Activated CD8-positive, alpha-beta T cell treated with anti-CD3 and anti-CD28 coated beads for 36 hours (primary cell): Measurements from ENCODE around the gene SECTM1. TPM values are rescaled to one million over a fixed set of nuclear protein-coding genes. Genes with fewer than 3 reads are reported as not detected.
A peak's percentile ranks its signal among the peaks of the same experiment; 100 is the strongest.

ENCODE experiments used
- ATAC-seq: fragments of 200-7000 bp; cut with Tn5 transposase; one replicate; pipeline ENCODE4 v1.10.0; 2021; ENCODE audit warnings: mild to moderate bottlenecking, moderate library complexity
- CTCF ChIA-PET: fragments of 350-600 bp; sonication (Branson Sonifier 250); formaldehyde crosslinking; loops from one replicate; lab custom pipeline; 2021; ENCODE audit warnings: antibody characterized with exemption; lab: Charles Lee
- POLR2A ChIA-PET: fragments of 350-600 bp; sonication (Branson Sonifier 250); formaldehyde crosslinking; loops from one replicate; lab custom pipeline; 2021; ENCODE audit warnings: antibody characterized with exemption; lab: Charles Lee
- DNase-seq: peaks from one replicate; pipeline ENCODE4 v3.0.0-alpha.2; 2020
- H3K27ac Mint-ChIP-seq: one replicate; pipeline ENCODE4 v1.8.0; 2021; ENCODE audit warnings: mild to moderate bottlenecking, mixed read lengths
- H3K27me3 Mint-ChIP-seq: one replicate; pipeline ENCODE4 v1.8.0; 2021; ENCODE audit warnings: mixed read lengths
- H3K36me3 Mint-ChIP-seq: one replicate; pipeline ENCODE4 v1.8.0; 2021; ENCODE audit warnings: low read depth, mixed read lengths
- H3K4me1 Mint-ChIP-seq: one replicate; pipeline ENCODE4 v1.8.0; 2021; ENCODE audit warnings: low read depth, mixed read lengths
- H3K4me3 Mint-ChIP-seq: one replicate; pipeline ENCODE4 v1.8.0; 2021; ENCODE audit warnings: mild to moderate bottlenecking, moderate library complexity, mixed read lengths
- H3K9me3 Mint-ChIP-seq: one replicate; pipeline ENCODE4 v1.8.0; 2021; ENCODE audit warnings: mixed read lengths
- intact Hi-C: fragments of 100-400 bp; cut with micrococcal nuclease; formaldehyde crosslinking; loops from one replicate; pipeline ENCODE4 v1.10.0; 2022
- total RNA-seq, 2 experiments: library from RNA; stranded (reverse); gene quantifications; one replicate each; pipeline ENCODE4 v1.2.3, GENCODE V29; 2021
- TF ChIP-seq, protein P1 (sequence below): fragments of 200-600 bp; IDR thresholded peaks from one replicate; pipeline ENCODE4 v1.8.0; 2022; ENCODE audit warnings: antibody characterized with exemption, mild to moderate bottlenecking

The SECTM1 gene
- total RNA-seq, 2 experiments from 2014 or later = 0.45 to 0.50 TPM

- POLR2A ChIA-PET = no interaction called here
- DNase-seq (no peak), ATAC-seq (no peak)
- Mint-ChIP-seq H3K36me3 (no peaks in the 10 kb centered on the region), H3K9me3 (peaks cover 3% of the 10 kb centered on the region), H3K27me3 (peaks cover 5% of the 10 kb centered on the region), H3K4me3 (no peak overlapping the region), H3K27ac (no peak overlapping the region), H3K4me1 (peaks cover 14% of the 10 kb centered on the region)
- intact Hi-C loops = no loop called here
- TF ChIP-seq, protein P1, sequence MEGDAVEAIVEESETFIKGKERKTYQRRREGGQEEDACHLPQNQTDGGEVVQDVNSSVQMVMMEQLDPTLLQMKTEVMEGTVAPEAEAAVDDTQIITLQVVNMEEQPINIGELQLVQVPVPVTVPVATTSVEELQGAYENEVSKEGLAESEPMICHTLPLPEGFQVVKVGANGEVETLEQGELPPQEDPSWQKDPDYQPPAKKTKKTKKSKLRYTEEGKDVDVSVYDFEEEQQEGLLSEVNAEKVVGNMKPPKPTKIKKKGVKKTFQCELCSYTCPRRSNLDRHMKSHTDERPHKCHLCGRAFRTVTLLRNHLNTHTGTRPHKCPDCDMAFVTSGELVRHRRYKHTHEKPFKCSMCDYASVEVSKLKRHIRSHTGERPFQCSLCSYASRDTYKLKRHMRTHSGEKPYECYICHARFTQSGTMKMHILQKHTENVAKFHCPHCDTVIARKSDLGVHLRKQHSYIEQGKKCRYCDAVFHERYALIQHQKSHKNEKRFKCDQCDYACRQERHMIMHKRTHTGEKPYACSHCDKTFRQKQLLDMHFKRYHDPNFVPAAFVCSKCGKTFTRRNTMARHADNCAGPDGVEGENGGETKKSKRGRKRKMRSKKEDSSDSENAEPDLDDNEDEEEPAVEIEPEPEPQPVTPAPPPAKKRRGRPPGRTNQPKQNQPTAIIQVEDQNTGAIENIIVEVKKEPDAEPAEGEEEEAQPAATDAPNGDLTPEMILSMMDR = no peak
- CTCF ChIA-PET = no interaction called here
Observed at GRCh38 chr17:82342361-82343079, 9.0 kb upstream of the SECTM1 start.

- peaks cover 18% of the 10 kb centered on the region for H3K4me1 Mint-ChIP-seq
- POLR2A ChIA-PET = interaction anchor here (0.6 to 0.7 kb wide), 2 partner anchors 44 to 48 kb away, joined by 3 read pairs; no protein-coding TSS in a partner anchor
- H3K27me3 Mint-ChIP-seq = peaks cover 1% of the 10 kb centered on the region
- intact Hi-C loops = no loop called here
- no peaks in the 10 kb centered on the region for H3K36me3 Mint-ChIP-seq
- no peak overlapping the region for H3K4me3 Mint-ChIP-seq
- DNase-seq (no peak), ATAC-seq (no peak)
- CTCF ChIA-PET = no interaction called here
- no peak overlapping the region for H3K27ac Mint-ChIP-seq
- TF ChIP-seq, protein P1 = no peak
- H3K9me3 Mint-ChIP-seq = peaks cover 3% of the 10 kb centered on the region
Observed at GRCh38 chr17:82339634-82340580, 6.3 kb upstream of the SECTM1 start.

DNA sequence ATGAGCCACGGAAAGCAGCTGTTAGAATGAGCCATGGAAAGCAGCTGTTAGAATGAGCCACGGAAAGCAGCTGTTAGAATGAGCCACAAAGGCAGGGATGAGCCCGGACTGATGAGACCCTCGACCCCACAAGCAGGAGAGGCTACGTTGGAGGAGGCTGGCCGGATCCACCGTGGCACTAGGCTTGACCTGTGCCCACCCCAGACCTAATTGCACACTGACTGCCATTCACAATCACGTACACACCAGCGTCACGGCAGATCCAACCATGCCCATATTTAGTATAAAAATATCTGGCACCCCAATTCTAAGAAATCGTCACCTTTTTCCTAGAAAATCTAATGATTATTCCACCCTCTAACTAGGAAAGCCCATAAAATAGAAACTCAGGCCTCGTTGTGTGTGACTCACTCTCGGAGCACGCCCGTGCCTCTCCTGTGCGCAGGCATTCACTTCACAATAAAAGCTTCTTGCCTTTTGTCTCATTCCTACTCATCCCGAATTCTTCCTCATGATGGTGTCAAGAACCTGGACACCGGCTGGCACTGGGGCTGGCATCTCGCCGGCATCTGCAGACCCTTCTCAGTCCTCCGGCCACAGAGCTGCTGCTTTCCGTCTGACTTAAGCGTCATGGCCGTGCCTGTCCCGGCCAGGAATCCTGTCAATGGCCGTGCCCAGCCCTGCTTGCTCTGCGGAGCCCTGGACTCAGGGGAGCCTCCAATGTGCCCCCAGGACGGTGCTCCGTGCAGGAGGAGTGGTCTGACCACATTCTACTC lies 5.5 kb upstream of the SECTM1 start:
- intact Hi-C loops = no loop called here
- CTCF ChIA-PET = interaction anchor here (1.3 kb wide), 1 partner anchor 103 kb away, joined by 4 read pairs; no protein-coding TSS in a partner anchor
- H3K36me3 Mint-ChIP-seq = no peaks in the 10 kb centered on the region
- DNase-seq = no peak
- POLR2A ChIA-PET = interaction anchor here (0.7 to 1.1 kb wide), 2 partner anchors 43 to 103 kb away, joined by 3 read pairs; no protein-coding TSS in a partner anchor
- no peak overlapping the region for H3K4me3 Mint-ChIP-seq
- H3K4me1 Mint-ChIP-seq = peaks cover 25% of the 10 kb centered on the region
- H3K27me3 Mint-ChIP-seq = peaks cover 1% of the 10 kb centered on the region
- no peak overlapping the region for H3K27ac Mint-ChIP-seq
- peaks cover 3% of the 10 kb centered on the region for H3K9me3 Mint-ChIP-seq
- TF ChIP-seq, protein P1 = no peak
- no peak for ATAC-seq

- DNase-seq = no peak
- H3K9me3 Mint-ChIP-seq = no peaks in the 10 kb centered on the region
- peak; percentile 31 for ATAC-seq
- H3K27ac Mint-ChIP-seq = no peak overlapping the region
- peak overlapping the region; percentile 52 for H3K4me3 Mint-ChIP-seq
- H3K36me3 Mint-ChIP-seq = no peaks in the 10 kb centered on the region
- intact Hi-C loops = no loop called here
- peaks cover 29% of the 10 kb centered on the region for H3K4me1 Mint-ChIP-seq
- peaks cover 7% of the 10 kb centered on the region for H3K27me3 Mint-ChIP-seq
- POLR2A ChIA-PET = interaction anchor here (0.7 to 2.1 kb wide), 4 partner anchors 12 to 115 kb away, joined by 3 to 6 read pairs (median 4); partner anchors contain the start of gene OGFOD3
- TF ChIP-seq, protein P1 = no peak
- CTCF ChIA-PET = interaction anchor here (1.0 kb wide), 1 partner anchor 14 kb away, joined by 3 read pairs; no protein-coding TSS in a partner anchor
Observed at GRCh38 chr17:82334622-82335394, 1.2 kb upstream of the SECTM1 start.
